GM18502 (cell line): ENCODE results near the gene DNASE2B.

Experiments
- ATAC-seq: cut with Tn5 transposase; IDR thresholded peaks from one replicate; pipeline ENCODE4 v1.9.1; 2021; ENCODE audit warnings: mild to moderate bottlenecking; ENCODE audit not compliant: unreplicated experiment, poor library complexity

DNASE2B gene

GRCh38 chr1:84409888-84410287, 11.6 kb downstream of the DNASE2B start:
- no peak for ATAC-seq

- ATAC-seq = no peak
Observed at GRCh38 chr1:84410328-84411095, 12.2 kb downstream of the DNASE2B start.

- no peak for ATAC-seq
Observed at GRCh38 chr1:84412316-84412942, 14.1 kb downstream of the DNASE2B start.

GRCh38 chr1:84415396-84415795, 17.1 kb downstream of the DNASE2B start:
- no peak for ATAC-seq

- ATAC-seq = no peak
Observed at GRCh38 chr1:84422909-84423308, 24.6 kb downstream of the DNASE2B start.

GRCh38 chr1:84424513-84425149, 26.3 kb downstream of the DNASE2B start:
- no peak for ATAC-seq

GRCh38 chr1:84425150-84425896, 27.0 kb downstream of the DNASE2B start:
- ATAC-seq = no peak

- ATAC-seq = no peak
Observed at GRCh38 chr1:84426376-84426775, 28.1 kb downstream of the DNASE2B start.

GRCh38 chr1:84427250-84428188, 29.2 kb downstream of the DNASE2B start:
- ATAC-seq = no peak

GRCh38 chr1:84428235-84428634, 30.0 kb downstream of the DNASE2B start:
- no peak for ATAC-seq

- no peak for ATAC-seq
Observed at GRCh38 chr1:84429231-84429630, 30.9 kb downstream of the DNASE2B start.

GRCh38 chr1:84430546-84430945, 32.3 kb downstream of the DNASE2B start:
- ATAC-seq = no peak

- peak; percentile 43 for ATAC-seq
Observed at GRCh38 chr1:84433258-84434080, 35.2 kb downstream of the DNASE2B start.

GRCh38 chr1:84434081-84434769, 35.9 kb downstream of the DNASE2B start:
- peak; percentile 1 for ATAC-seq

GRCh38 chr1:84434801-84435549, 36.7 kb downstream of the DNASE2B start:
- peak; percentile 45 for ATAC-seq

GRCh38 chr1:84436876-84437655, 38.8 kb downstream of the DNASE2B start:
- peak; percentile 61 for ATAC-seq

GRCh38 chr1:84442256-84442655, 44.0 kb downstream of the DNASE2B start:
- peak; percentile 99 for ATAC-seq
